ENCODE results near the gene OSCP1. TPM values are rescaled to one million over a fixed set of nuclear protein-coding genes. Genes with fewer than 3 reads are reported as not detected.
"Not testable (repeated sequence)": the region's sequence is repeated elsewhere in the genome, so short reads cannot be mapped to it uniquely, and the experiment has no call there.

Gene OSCP1
- total RNA-seq, result 1 to 10 TPM in 1 of 2 donors, under 1 TPM in 1; 0.59 to 1.2 TPM

GRCh38 chr1:36450270-36450918 lies at the start of gene OSCP1:
Gene OSCP1 (minus strand): TSS chr1:36450451. CDS start chr1:36450369, 82 bp downstream.
- DNase-seq (ENCODE audit: low spot score) (peak; percentile 94), ATAC-seq (peak; percentile 99)
- peaks cover 9% of the 10 kb centered on the region for H3K36me3 Mint-ChIP-seq
- H3K4me1 Mint-ChIP-seq (ENCODE audit: low read depth in 2 of 2), result peaks cover 18 to 20% of the 10 kb centered on the region in 2 donors
- no peaks in the 10 kb centered on the region for H3K9me3 Mint-ChIP-seq
- peak within 1 kb of the TSS; percentile 56 to 86 for H3K27ac Mint-ChIP-seq
- peak within 1 kb of the TSS; percentile 72 for H3K4me3 Mint-ChIP-seq
- H3K27me3 Mint-ChIP-seq, result no peaks in the 10 kb centered on the region

GRCh38 chr1:36497207-36497606 lies 47.0 kb upstream of the OSCP1 start:
- no peaks in the 10 kb centered on the region for H3K4me1 Mint-ChIP-seq (ENCODE audit: low read depth in 2 of 2)
- peaks cover 20 to 27% of the 10 kb centered on the region in 2 donors for H3K27me3 Mint-ChIP-seq
- no peak for DNase-seq (ENCODE audit: low spot score)
- H3K4me3 Mint-ChIP-seq, result no peak overlapping the region
- H3K36me3 Mint-ChIP-seq, result no peaks in the 10 kb centered on the region
- ATAC-seq, result no peak
- no peak overlapping the region for H3K27ac Mint-ChIP-seq
- no peaks in the 10 kb centered on the region for H3K9me3 Mint-ChIP-seq

- no peaks in the 10 kb centered on the region for H3K4me1 Mint-ChIP-seq (ENCODE audit: low read depth in 2 of 2)
- DNase-seq (ENCODE audit: low spot score), result no peak
- H3K27me3 Mint-ChIP-seq, result peaks cover 27 to 32% of the 10 kb centered on the region in 2 donors
- H3K9me3 Mint-ChIP-seq, result no peaks in the 10 kb centered on the region
- H3K36me3 Mint-ChIP-seq, result no peaks in the 10 kb centered on the region
- no peak for ATAC-seq
- no peak overlapping the region for H3K4me3 Mint-ChIP-seq
- no peak overlapping the region for H3K27ac Mint-ChIP-seq
These were observed 44.7 kb upstream of the OSCP1 start for GRCh38 chr1:36494971-36495370.

GRCh38 chr1:36493524-36493923 lies 43.3 kb upstream of the OSCP1 start:
- no peak overlapping the region for H3K4me3 Mint-ChIP-seq
- DNase-seq (ENCODE audit: low spot score) (no peak), ATAC-seq (no peak)
- no peak overlapping the region for H3K27ac Mint-ChIP-seq
- H3K4me1 Mint-ChIP-seq (ENCODE audit: low read depth in 2 of 2), result no peaks in the 10 kb centered on the region
- no peaks in the 10 kb centered on the region for H3K9me3 Mint-ChIP-seq
- no peaks in the 10 kb centered on the region for H3K36me3 Mint-ChIP-seq
- peaks cover 27 to 31% of the 10 kb centered on the region in 2 donors for H3K27me3 Mint-ChIP-seq

GRCh38 chr1:36492491-36492890 lies 42.2 kb upstream of the OSCP1 start:
- no peak for ATAC-seq
- Mint-ChIP-seq H3K4me1 (ENCODE audit: low read depth in 2 of 2) (no peaks in the 10 kb centered on the region), H3K27ac (no peak overlapping the region), H3K27me3 (peaks cover 21 to 23% of the 10 kb centered on the region in 2 donors), H3K4me3 (no peak overlapping the region), H3K9me3 (no peaks in the 10 kb centered on the region), H3K36me3 (no peaks in the 10 kb centered on the region)
- no peak for DNase-seq (ENCODE audit: low spot score)

- not testable (repeated sequence) for H3K36me3 Mint-ChIP-seq
These were observed 39.2 kb upstream of the OSCP1 start for GRCh38 chr1:36489258-36490051.

GRCh38 chr1:36487906-36488305 lies 37.7 kb upstream of the OSCP1 start:
- H3K27ac Mint-ChIP-seq, result peak overlapping the region in 1 of 2 donors; percentile 60
- no peaks in the 10 kb centered on the region for H3K4me1 Mint-ChIP-seq (ENCODE audit: low read depth in 2 of 2)
- H3K9me3 Mint-ChIP-seq, result no peaks in the 10 kb centered on the region
- ATAC-seq (peak in 1 of 2 donors; percentile 24), DNase-seq (ENCODE audit: low spot score) (no peak)
- H3K4me3 Mint-ChIP-seq, result peak overlapping the region; percentile 6
- H3K36me3 Mint-ChIP-seq, result no peaks in the 10 kb centered on the region
- H3K27me3 Mint-ChIP-seq, result peaks cover 15 to 27% of the 10 kb centered on the region in 2 donors

More at GRCh38 chr1:36489258-36490051, 39.2 kb upstream of the OSCP1 start:
- Mint-ChIP-seq H3K27ac (peak overlapping the region in 1 of 2 donors; percentile 60), H3K27me3 (peaks cover 25 to 27% of the 10 kb centered on the region in 2 donors)
- not testable (repeated sequence) for ATAC-seq; H3K9me3 Mint-ChIP-seq; H3K4me3 Mint-ChIP-seq; DNase-seq (ENCODE audit: low spot score); H3K4me1 Mint-ChIP-seq (ENCODE audit: low read depth in 2 of 2)

GRCh38 chr1:36487336-36487725 lies 37.1 kb upstream of the OSCP1 start:
- not testable (repeated sequence) for H3K4me1 Mint-ChIP-seq (ENCODE audit: low read depth in 2 of 2); DNase-seq (ENCODE audit: low spot score); H3K36me3 Mint-ChIP-seq; H3K9me3 Mint-ChIP-seq; ATAC-seq; H3K4me3 Mint-ChIP-seq
- Mint-ChIP-seq H3K27me3 (peaks cover 15 to 25% of the 10 kb centered on the region in 2 donors), H3K27ac (peak overlapping the region in 1 of 2 donors; percentile 60)

- H3K9me3 Mint-ChIP-seq, result no peaks in the 10 kb centered on the region
- no peak for DNase-seq (ENCODE audit: low spot score)
- peak overlapping the region in 1 of 2 donors; percentile 60 for H3K27ac Mint-ChIP-seq
- H3K4me1 Mint-ChIP-seq (ENCODE audit: low read depth in 2 of 2), result peaks cover 6 to 7% of the 10 kb centered on the region in 2 donors
- peaks cover 19 to 26% of the 10 kb centered on the region in 2 donors for H3K27me3 Mint-ChIP-seq
- H3K4me3 Mint-ChIP-seq, result no peak overlapping the region
- ATAC-seq, result peak; percentile 28 to 51
- no peaks in the 10 kb centered on the region for H3K36me3 Mint-ChIP-seq
These were observed 36.4 kb upstream of the OSCP1 start for GRCh38 chr1:36486439-36487335.

- no peak for ATAC-seq
- Mint-ChIP-seq H3K4me3 (no peak overlapping the region), H3K9me3 (no peaks in the 10 kb centered on the region), H3K36me3 (no peaks in the 10 kb centered on the region), H3K27me3 (peaks cover 17 to 25% of the 10 kb centered on the region in 2 donors), H3K27ac (peak overlapping the region in 1 of 2 donors; percentile 10), H3K4me1 (ENCODE audit: low read depth in 2 of 2) (peaks cover 7 to 9% of the 10 kb centered on the region in 2 donors)
- no peak for DNase-seq (ENCODE audit: low spot score)
These were observed 35.8 kb upstream of the OSCP1 start for GRCh38 chr1:36486093-36486438.

GRCh38 chr1:36484099-36484498 lies 33.8 kb upstream of the OSCP1 start:
- H3K27ac Mint-ChIP-seq, result no peak overlapping the region
- DNase-seq (ENCODE audit: low spot score), result no peak
- no peaks in the 10 kb centered on the region for H3K36me3 Mint-ChIP-seq
- peaks cover 13 to 16% of the 10 kb centered on the region in 2 donors for H3K4me1 Mint-ChIP-seq (ENCODE audit: low read depth in 2 of 2)
- no peak for ATAC-seq
- H3K9me3 Mint-ChIP-seq, result no peaks in the 10 kb centered on the region
- H3K4me3 Mint-ChIP-seq, result no peak overlapping the region
- peaks cover 20 to 28% of the 10 kb centered on the region in 2 donors for H3K27me3 Mint-ChIP-seq

- no peaks in the 10 kb centered on the region for H3K9me3 Mint-ChIP-seq
- H3K4me1 Mint-ChIP-seq (ENCODE audit: low read depth in 2 of 2), result peaks cover 13 to 17% of the 10 kb centered on the region in 2 donors
- ATAC-seq (no peak), DNase-seq (ENCODE audit: low spot score) (no peak)
- no peaks in the 10 kb centered on the region for H3K36me3 Mint-ChIP-seq
- H3K27ac Mint-ChIP-seq, result peak within 1 kb of the TSS in 1 of 2 donors; percentile 9
- H3K27me3 Mint-ChIP-seq, result peaks cover 21 to 28% of the 10 kb centered on the region in 2 donors
- peak within 1 kb of the TSS; percentile 47 for H3K4me3 Mint-ChIP-seq
These were observed 32.6 kb upstream of the OSCP1 start, which contains the start of gene CSF3R for GRCh38 chr1:36482724-36483388. Gene CSF3R (minus strand): TSS chr1:36482913. CDS start chr1:36479496, 3,417 bp downstream.

Measured in natural killer cell treated with Interleukin-12 subunit alpha and Interleukin-12 subunit beta and Interleukin-15 and Interleukin-18, amount 100 ng/mL, for 72 hours (primary cell).